ENCODE data around the gene TPD52L1. TPM values are rescaled to one million over a fixed set of nuclear protein-coding genes. Genes with fewer than 3 reads are reported as not detected.

Gene TPD52L1
- total RNA-seq, 1 donor from 2014 or later, result 48.0 TPM

DNA sequence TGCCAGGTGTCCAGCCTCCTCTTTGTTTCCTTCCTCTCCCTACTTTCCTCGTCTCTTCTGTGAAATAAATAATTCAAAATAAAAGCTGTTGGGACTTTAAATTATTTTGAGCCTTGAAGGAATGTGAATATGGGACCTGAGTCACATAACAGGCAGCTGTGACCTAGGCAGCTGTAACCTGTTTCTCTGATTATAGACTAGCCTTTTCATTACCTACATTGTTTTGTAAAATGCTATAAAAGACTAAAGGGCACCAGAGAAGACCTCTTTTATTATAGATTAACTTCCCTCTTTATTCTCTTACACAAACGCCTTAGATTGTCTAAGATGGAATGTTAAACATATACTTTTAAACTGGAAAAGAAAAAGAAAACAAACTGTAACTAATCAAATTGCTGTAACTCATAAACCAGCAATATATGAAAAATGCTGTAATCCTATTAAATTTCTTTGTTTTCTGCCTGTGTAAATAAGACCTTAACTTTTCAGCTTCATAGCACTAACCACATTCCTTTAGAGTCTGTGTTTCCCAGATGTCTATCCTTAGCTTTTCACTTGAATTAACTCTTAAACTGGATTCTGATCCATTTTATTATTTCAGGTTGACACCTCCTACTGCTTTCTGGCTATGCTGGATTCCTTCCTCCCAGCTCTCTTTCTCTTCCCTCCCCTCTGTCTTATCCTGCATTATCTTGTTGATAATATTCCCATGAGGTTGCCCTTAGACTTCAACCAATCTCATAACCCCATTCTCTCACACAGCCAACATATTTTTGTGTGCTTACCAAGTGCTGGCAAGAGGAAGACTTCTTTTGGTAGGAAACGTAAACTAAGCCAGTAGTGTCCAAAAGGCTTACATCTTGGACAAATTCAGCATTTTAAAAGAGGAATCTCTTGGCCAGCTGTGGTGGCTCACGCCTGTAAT lies 69.2 kb downstream of the TPD52L1 start:
- no peaks in the 10 kb centered on the region for H3K9me3 Mint-ChIP-seq (ENCODE audit: low read depth)
- H3K27ac Mint-ChIP-seq (ENCODE audit: unreplicated experiment), result peak overlapping the region; percentile 46
- peaks cover 43% of the 10 kb centered on the region for H3K4me1 Mint-ChIP-seq (ENCODE audit: low read depth)
- no peaks in the 10 kb centered on the region for H3K27me3 Mint-ChIP-seq (ENCODE audit: low read depth)
- DNase-seq (ENCODE audit: low spot score), result no peak
- H3K4me3 Mint-ChIP-seq (ENCODE audit: unreplicated experiment), result no peak overlapping the region
- TF ChIP-seq, protein P1, sequence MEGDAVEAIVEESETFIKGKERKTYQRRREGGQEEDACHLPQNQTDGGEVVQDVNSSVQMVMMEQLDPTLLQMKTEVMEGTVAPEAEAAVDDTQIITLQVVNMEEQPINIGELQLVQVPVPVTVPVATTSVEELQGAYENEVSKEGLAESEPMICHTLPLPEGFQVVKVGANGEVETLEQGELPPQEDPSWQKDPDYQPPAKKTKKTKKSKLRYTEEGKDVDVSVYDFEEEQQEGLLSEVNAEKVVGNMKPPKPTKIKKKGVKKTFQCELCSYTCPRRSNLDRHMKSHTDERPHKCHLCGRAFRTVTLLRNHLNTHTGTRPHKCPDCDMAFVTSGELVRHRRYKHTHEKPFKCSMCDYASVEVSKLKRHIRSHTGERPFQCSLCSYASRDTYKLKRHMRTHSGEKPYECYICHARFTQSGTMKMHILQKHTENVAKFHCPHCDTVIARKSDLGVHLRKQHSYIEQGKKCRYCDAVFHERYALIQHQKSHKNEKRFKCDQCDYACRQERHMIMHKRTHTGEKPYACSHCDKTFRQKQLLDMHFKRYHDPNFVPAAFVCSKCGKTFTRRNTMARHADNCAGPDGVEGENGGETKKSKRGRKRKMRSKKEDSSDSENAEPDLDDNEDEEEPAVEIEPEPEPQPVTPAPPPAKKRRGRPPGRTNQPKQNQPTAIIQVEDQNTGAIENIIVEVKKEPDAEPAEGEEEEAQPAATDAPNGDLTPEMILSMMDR (IDR thresholded peaks at IDR 0.05), result no peak
- no peaks in the 10 kb centered on the region for H3K36me3 Mint-ChIP-seq (ENCODE audit: low read depth)

DNA sequence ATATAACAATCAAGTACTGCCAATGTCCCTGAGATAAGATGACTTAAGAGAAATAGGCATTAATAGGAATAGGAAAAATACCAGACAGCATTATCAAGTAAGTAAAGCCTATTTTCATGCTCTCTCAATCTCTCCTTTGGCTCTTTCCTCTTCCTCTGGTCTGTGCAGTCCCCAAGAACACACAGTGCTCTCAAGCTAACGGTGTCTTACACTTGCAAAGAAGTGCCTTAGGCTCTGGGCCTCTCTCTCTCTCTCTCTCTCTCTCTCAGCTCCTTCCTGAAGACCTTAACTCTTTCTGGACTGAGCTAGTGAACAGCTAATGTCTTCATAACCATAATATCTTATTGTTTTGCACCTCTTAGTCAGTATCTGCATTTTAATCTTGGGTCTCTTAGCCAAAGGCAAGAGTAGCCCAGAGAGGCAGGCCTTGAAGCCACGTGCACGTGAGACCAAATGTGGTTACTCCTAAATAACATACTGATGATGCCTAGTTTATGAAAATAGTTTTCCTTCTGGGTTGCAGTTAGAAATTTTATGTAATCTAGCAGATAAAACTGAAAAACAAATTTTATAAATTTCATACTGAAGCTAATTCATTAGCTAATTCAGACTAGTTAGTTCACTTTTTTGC lies 70.8 kb downstream of the TPD52L1 start:
- DNase-seq (ENCODE audit: low spot score), result no peak

DNA sequence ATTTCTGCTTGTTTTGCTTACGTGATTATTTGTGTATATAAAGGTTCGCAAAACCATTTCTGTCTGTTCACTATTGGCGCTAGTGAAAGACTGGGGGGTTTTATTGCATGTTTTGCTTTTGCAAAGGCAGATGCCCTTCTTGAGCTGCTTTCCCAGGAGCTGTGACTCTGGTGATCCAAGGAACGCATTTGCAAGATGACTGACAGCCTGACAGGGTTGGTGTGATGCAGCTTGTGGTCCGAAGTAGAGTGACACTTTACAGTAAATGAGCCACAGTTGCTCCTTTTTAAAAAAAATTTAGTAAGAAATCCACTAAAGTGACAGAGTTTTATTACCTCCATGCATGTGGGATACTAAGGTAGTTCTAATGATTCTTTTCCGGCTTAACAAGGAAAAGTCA lies 73.7 kb downstream of the TPD52L1 start:
- TF ChIP-seq, protein P1 (IDR thresholded peaks at IDR 0.05), result no peak
- Mint-ChIP-seq H3K4me3 (ENCODE audit: unreplicated experiment) (no peak overlapping the region), H3K27me3 (ENCODE audit: low read depth) (no peaks in the 10 kb centered on the region), H3K9me3 (ENCODE audit: low read depth) (no peaks in the 10 kb centered on the region), H3K36me3 (ENCODE audit: low read depth) (no peaks in the 10 kb centered on the region), H3K4me1 (ENCODE audit: low read depth) (peaks cover 34% of the 10 kb centered on the region), H3K27ac (ENCODE audit: unreplicated experiment) (no peak overlapping the region)
- no peak for DNase-seq (ENCODE audit: low spot score)

More for the DNA sequence above, 70.8 kb downstream of the TPD52L1 start:
- TF ChIP-seq, protein P1 (IDR thresholded peaks at IDR 0.05), result no peak
- H3K27ac Mint-ChIP-seq (ENCODE audit: unreplicated experiment), result no peak overlapping the region
- peaks cover 44% of the 10 kb centered on the region for H3K4me1 Mint-ChIP-seq (ENCODE audit: low read depth)
- H3K36me3 Mint-ChIP-seq (ENCODE audit: low read depth), result no peaks in the 10 kb centered on the region
- H3K27me3 Mint-ChIP-seq (ENCODE audit: low read depth), result no peaks in the 10 kb centered on the region
- H3K4me3 Mint-ChIP-seq (ENCODE audit: unreplicated experiment), result no peak overlapping the region
- no peaks in the 10 kb centered on the region for H3K9me3 Mint-ChIP-seq (ENCODE audit: low read depth)

DNA sequence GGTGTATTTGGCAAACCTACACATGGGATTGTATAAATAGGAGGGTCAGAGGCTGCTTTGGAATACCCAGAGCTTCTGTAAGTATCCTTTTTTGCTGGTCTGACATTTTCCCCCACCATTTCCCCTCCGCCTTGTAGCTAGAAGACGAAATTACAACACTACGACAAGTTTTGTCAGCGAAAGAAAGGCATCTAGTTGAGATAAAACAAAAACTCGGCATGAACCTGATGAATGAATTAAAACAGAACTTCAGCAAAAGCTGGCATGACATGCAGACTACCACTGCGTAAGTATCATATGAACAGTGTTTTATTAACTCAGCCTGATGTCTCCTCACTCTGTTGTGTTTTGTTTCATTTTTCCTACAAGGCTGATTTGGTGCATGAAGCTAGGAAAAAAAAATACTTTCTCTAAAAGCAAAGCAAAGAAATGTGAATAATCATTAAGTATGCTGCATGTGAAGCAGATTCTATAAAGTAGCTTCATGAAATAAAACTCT lies 75.5 kb downstream of the TPD52L1 start:
- no peaks in the 10 kb centered on the region for H3K9me3 Mint-ChIP-seq (ENCODE audit: low read depth)
- H3K27me3 Mint-ChIP-seq (ENCODE audit: low read depth), result no peaks in the 10 kb centered on the region
- H3K4me3 Mint-ChIP-seq (ENCODE audit: unreplicated experiment), result peak overlapping the region; percentile 3
- no peaks in the 10 kb centered on the region for H3K36me3 Mint-ChIP-seq (ENCODE audit: low read depth)
- H3K27ac Mint-ChIP-seq (ENCODE audit: unreplicated experiment), result peak overlapping the region; percentile 66
- H3K4me1 Mint-ChIP-seq (ENCODE audit: low read depth), result peaks cover 38% of the 10 kb centered on the region
- DNase-seq (ENCODE audit: low spot score), result no peak
- TF ChIP-seq, protein P1 (IDR thresholded peaks at IDR 0.05), result no peak

DNA sequence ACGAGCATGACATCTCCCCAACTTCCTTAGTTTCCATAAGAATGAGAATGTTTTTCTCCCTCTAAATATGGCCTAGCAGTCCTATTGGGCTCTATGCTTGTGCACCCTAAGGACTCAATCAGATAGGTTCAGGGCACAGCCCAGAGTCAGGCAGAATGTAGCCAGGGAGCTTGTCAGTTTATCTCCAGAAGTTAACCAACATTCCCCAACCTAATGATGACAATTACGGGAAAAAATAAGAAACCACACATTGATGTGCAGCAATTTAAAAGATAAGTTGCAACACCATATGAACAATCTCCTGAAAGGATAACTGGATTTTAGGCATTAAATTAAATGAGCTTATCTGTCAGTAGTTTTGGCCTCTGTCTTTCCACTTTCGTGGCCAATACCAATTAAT lies 77.1 kb downstream of the TPD52L1 start:
- TF ChIP-seq, protein P1 (IDR thresholded peaks at IDR 0.05), result no peak
- H3K27ac Mint-ChIP-seq (ENCODE audit: unreplicated experiment), result no peak overlapping the region
- H3K4me3 Mint-ChIP-seq (ENCODE audit: unreplicated experiment), result no peak overlapping the region
- no peak for DNase-seq (ENCODE audit: low spot score)
- H3K9me3 Mint-ChIP-seq (ENCODE audit: low read depth), result no peaks in the 10 kb centered on the region
- H3K4me1 Mint-ChIP-seq (ENCODE audit: low read depth), result peaks cover 33% of the 10 kb centered on the region
- H3K27me3 Mint-ChIP-seq (ENCODE audit: low read depth), result no peaks in the 10 kb centered on the region
- H3K36me3 Mint-ChIP-seq (ENCODE audit: low read depth), result no peaks in the 10 kb centered on the region

All from chondrocyte (in vitro differentiated cells).